Muscle of leg (tissue), 11 donors: ENCODE measurements around the gene TMBIM6. TPM values are rescaled to one million over a fixed set of nuclear protein-coding genes. Genes with fewer than 3 reads are reported as not detected.
"Not testable (repeated sequence)": the region's sequence is repeated elsewhere in the genome, so short reads cannot be mapped to it uniquely, and the experiment has no call there.

ENCODE experiments used
- DNase-seq: peaks from one replicate; pipeline ENCODE4 v3.0.0; 2013
- H3K27ac ChIP-seq: one replicate; pipeline ENCODE4 v1.5.1; 2013; ENCODE audit warnings: mild to moderate bottlenecking, low read length, control low read depth
- H3K27me3 ChIP-seq: one replicate; pipeline ENCODE4 v1.6.1; 2013; ENCODE audit warnings: low read length; ENCODE audit not compliant: control insufficient read depth, insufficient read depth
- H3K36me3 ChIP-seq: one replicate; pipeline ENCODE4 v1.6.1; 2013; ENCODE audit warnings: low read length; ENCODE audit not compliant: control insufficient read depth, insufficient read depth
- H3K4me1 ChIP-seq: one replicate; pipeline ENCODE4 v1.6.1; 2013; ENCODE audit warnings: low read length; ENCODE audit not compliant: control insufficient read depth, insufficient read depth
- H3K4me3 ChIP-seq: one replicate; pipeline ENCODE4 v1.5.1; 2013; ENCODE audit warnings: low read length, control low read depth
- H3K9me3 ChIP-seq: replicated peaks from 2 replicates; pipeline ENCODE4 v1.6.1; 2013; ENCODE audit warnings: low read depth, low read length; ENCODE audit not compliant: control insufficient read depth
- WGBS: methylation state at CpG from one replicate; pipeline ENCODE4 v1.1.5; 2013; ENCODE audit warnings: missing lambda C conversion rate; ENCODE audit not compliant: insufficient coverage; 5-methylcytosine and 5-hydroxymethylcytosine counted together
- polyA plus RNA-seq, 8 donors: library from polyadenylated mRNA; unstranded; fragments of 120-200 nt; gene quantifications; one replicate each; pipeline versions ENCODE4 v1.2.1 to v1.2.3, GENCODE V29; 2013; ENCODE audit warnings: inconsistent platforms in 1 of 8, low replicate concordance in 1 of 8; ENCODE audit not compliant: insufficient read length in 8 of 8, insufficient read depth in 1 of 8
- total RNA-seq: library from RNA; stranded (reverse); fragments of 120-200 nt; gene quantifications from one replicate; pipeline ENCODE4 v1.2.4, GENCODE V29; 2013

TMBIM6 gene
- total and polyA plus RNA-seq, 9 donors, result 211 to 272 (median 243) TPM

DNA sequence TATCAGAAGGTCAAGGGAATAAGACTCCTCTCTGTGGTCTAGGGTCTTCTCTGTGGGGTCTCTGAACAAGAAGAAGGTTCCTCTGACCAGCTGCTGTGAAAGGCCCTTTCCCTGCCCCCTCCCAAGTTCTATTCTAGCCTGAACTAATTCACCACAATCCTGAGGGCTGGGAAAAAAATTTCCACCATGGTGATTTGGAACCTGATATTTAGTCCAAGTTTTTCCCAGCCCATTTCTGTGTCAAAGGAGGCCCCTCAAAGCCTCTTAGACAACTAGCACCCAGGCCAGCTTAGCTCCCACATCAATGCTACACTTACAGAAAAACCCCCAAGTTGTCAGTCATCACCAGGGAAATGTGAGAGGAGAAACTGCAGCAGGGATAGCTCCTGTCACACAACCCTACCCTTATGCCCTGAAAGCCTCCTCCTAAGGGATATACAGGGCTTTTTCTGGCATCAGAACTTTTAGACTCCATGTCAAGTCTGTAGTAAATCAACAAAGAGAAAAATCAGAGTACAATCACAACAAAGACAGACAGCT lies 38.6 kb upstream of the TMBIM6 start:
- Histone ChIP-seq H3K4me1 (peaks cover 49% of the 10 kb centered on the region), H3K27me3 (no peaks in the 10 kb centered on the region), H3K9me3 (no peaks in the 10 kb centered on the region), H3K36me3 (no peaks in the 10 kb centered on the region), H3K27ac (peak overlapping the region; percentile 83), H3K4me3 (no peak overlapping the region)
- DNase-seq, result peak; percentile 54

GRCh38 chr12:49703647-49704137 lies 37.7 kb upstream of the TMBIM6 start:
- WGBS, result no CpG with 5 or more reads among the region's 3 CpGs
- no peaks in the 10 kb centered on the region for H3K9me3 ChIP-seq
- no peak overlapping the region for H3K4me3 ChIP-seq
- peaks cover 46% of the 10 kb centered on the region for H3K4me1 ChIP-seq
- H3K27me3 ChIP-seq, result peaks cover 3% of the 10 kb centered on the region
- H3K36me3 ChIP-seq, result no peaks in the 10 kb centered on the region
- peak; percentile 42 for DNase-seq
- H3K27ac ChIP-seq, result peak overlapping the region; percentile 83

DNA sequence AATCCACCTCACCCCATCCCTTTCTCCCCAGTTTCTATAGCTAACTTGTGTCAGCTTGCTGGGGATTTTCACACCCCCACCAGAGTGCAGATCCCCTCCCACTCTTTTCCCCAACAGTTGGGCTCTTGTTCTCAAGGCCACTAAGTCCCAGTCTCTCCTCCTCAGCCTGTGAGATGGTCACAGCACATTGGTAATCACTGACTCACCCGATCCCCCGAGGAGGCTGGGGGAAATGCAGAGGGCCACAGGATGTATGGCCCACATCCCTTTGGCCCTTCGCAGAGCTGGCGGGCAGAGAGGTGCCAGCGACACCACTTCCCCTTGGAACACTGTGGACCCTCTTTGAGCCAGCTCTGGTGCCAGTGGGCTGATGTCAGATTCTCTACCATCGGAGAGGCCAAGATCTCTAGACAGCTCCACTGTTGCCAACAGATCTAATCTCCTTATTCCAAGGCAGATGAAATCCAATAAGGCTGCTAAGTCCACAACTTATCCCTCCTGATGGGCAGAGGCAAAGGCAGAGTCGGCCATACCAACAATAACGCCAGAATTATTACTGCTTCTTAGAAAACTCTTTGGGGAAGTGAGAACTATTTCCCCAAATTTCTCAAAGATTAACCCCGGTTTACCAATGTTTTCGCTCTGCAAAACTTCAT lies 35.8 kb upstream of the TMBIM6 start:
- peaks cover 3% of the 10 kb centered on the region for H3K27me3 ChIP-seq
- peak overlapping the region; percentile 93 for H3K27ac ChIP-seq
- peak; percentile 54 for DNase-seq
- H3K9me3 ChIP-seq, result no peaks in the 10 kb centered on the region
- H3K36me3 ChIP-seq, result no peaks in the 10 kb centered on the region
- peak overlapping the region; percentile 90 for H3K4me3 ChIP-seq
- peaks cover 39% of the 10 kb centered on the region for H3K4me1 ChIP-seq
- WGBS, result 14% methylated on average over 9 of the region's 10 CpGs

GRCh38 chr12:49706351-49707127 lies 34.8 kb upstream of the TMBIM6 start:
- under 1% methylated on average over 37 of the region's 43 CpGs for WGBS
- Histone ChIP-seq H3K36me3 (no peaks in the 10 kb centered on the region), H3K4me1 (peaks cover 39% of the 10 kb centered on the region), H3K27me3 (peaks cover 3% of the 10 kb centered on the region), H3K4me3 (peak overlapping the region; percentile 90), H3K27ac (peak overlapping the region; percentile 93), H3K9me3 (no peaks in the 10 kb centered on the region)
- peak; percentile 76 for DNase-seq

GRCh38 chr12:49707128-49707811 lies 34.1 kb upstream of the TMBIM6 start, which contains the start of gene FMNL3:
Gene FMNL3, minus strand, starts transcription at chr12:49707405. Its CDS starts 225 bp downstream, at chr12:49707180.
- DNase-seq, result peak; percentile 99
- H3K36me3 ChIP-seq, result no peaks in the 10 kb centered on the region
- H3K9me3 ChIP-seq, result no peaks in the 10 kb centered on the region
- peak within 1 kb of the TSS; percentile 90 for H3K4me3 ChIP-seq
- peaks cover 36% of the 10 kb centered on the region for H3K4me1 ChIP-seq
- H3K27ac ChIP-seq, result peak within 1 kb of the TSS; percentile 93
- H3K27me3 ChIP-seq, result peaks cover 3% of the 10 kb centered on the region
- WGBS, result 0% methylated on average over 84 of the region's 93 CpGs

DNA sequence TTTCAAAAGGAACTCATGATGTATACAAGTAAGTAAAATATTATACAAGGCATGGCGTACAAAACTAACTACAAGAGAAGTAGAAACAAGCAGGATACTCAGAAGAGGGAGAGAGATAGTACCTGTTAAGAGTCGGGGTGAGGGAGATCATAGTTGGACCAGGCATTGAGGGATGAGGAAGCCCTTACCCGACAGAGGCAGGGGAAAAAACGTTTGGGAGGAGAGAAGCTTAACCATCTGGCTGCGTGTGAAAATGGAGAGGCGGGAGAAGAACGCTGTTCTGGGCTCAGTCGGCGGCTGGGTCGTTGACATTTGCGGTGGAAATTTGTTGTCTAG lies 33.6 kb upstream of the TMBIM6 start:
- Histone ChIP-seq H3K9me3 (no peaks in the 10 kb centered on the region), H3K4me1 (peaks cover 32% of the 10 kb centered on the region), H3K36me3 (no peaks in the 10 kb centered on the region), H3K27me3 (peaks cover 3% of the 10 kb centered on the region), H3K27ac (no peak overlapping the region), H3K4me3 (no peak overlapping the region)
- WGBS, result 44% methylated on average over 2 of the region's 11 CpGs
- no peak for DNase-seq

DNA sequence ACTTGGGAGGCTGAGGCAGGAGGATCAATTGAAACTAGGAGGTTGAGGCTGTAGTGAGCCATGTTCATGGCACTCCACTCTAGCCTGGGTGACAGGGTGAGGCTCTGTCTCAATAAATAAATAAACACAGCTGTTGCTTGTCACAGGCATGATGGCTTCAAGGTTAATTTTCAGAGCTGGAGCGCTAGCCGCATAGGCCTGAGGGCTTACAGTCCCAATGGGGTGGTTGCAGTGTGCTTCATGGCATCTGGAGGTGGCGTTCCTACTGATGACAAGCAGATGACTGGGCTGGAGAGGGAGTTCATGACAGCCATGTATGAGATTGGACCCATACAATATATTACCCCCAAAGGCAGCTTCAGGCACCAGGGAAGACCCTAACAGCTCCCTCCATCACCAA lies 32.5 kb upstream of the TMBIM6 start:
- H3K27me3 ChIP-seq, result peaks cover 3% of the 10 kb centered on the region
- H3K9me3 ChIP-seq, result no peaks in the 10 kb centered on the region
- no peak overlapping the region for H3K4me3 ChIP-seq
- no CpG with 5 or more reads among the region's 3 CpGs for WGBS
- DNase-seq, result no peak
- H3K36me3 ChIP-seq, result no peaks in the 10 kb centered on the region
- H3K27ac ChIP-seq, result no peak overlapping the region
- peaks cover 21% of the 10 kb centered on the region for H3K4me1 ChIP-seq

DNA sequence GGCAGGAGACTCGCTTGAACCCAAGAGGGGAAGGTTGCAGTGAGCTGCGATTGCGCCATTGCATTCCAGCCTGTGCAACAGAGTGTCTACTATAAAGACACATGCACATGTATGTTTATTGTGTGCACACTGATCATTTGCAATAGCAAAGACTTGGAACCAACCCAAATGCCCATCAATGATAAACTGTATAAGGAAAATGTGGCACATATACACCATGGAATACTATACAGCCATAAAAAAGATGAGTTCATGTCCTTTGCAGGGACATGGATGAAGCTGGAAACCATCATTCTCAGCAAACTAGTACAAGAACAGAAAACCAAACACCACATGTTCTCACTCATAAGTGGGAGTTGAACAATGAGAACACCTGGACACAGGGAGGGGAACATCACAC lies 27.4 kb upstream of the TMBIM6 start:
- not testable (repeated sequence) for H3K4me1 ChIP-seq, H3K9me3 ChIP-seq, H3K36me3 ChIP-seq, H3K27ac ChIP-seq, H3K4me3 ChIP-seq, H3K27me3 ChIP-seq, DNase-seq
- WGBS, result no CpG with 5 or more reads among the region's 3 CpGs

DNA sequence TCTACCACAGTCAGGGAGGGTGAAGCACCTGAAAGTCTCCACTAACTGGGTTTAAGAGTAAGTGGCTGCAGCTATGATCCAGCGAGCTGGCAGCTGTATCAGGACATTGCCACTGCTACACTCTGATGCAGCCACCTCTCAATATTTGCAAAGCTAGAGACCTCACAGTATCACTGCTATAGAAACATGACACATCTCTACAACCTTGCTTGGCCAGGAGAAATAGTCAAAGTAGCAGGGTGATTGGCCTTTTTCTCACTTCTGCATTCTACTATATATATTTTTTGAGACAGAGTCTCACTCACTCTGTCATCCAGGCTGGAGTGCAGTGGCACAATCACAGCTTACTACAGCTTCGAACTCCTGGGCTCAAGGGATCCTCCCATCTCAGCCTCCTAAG lies 24.8 kb upstream of the TMBIM6 start:
- Histone ChIP-seq H3K27ac (no peak overlapping the region), H3K36me3 (no peaks in the 10 kb centered on the region), H3K4me3 (no peak overlapping the region), H3K27me3 (peaks cover 5% of the 10 kb centered on the region), H3K9me3 (no peaks in the 10 kb centered on the region), H3K4me1 (no peaks in the 10 kb centered on the region)
- DNase-seq, result no peak
- WGBS, result no CpG with 5 or more reads among the region's 2 CpGs

DNA sequence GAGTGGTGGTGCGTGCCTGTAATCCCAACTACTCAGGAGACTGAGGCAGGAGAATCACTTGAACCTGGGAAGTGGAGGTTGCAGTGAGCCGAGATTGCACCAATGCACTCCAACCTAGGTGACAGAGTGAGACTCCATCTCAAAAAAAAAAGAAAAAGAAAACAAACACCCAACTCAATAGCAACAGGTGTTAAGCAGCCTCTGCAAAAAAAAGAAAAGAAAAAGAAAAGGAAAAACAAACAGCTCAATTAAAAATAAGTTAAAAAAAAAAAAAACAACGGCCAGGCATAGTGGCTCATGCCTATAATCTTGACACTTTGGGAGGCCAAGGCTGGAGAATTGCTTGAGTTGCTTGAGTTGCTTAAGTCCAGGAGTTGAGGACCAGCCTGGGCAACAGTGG lies 23.6 kb upstream of the TMBIM6 start:
- not testable (repeated sequence) for H3K27ac ChIP-seq, H3K27me3 ChIP-seq
- WGBS, result no CpG with 5 or more reads among the region's 3 CpGs

More for the DNA sequence above, 23.6 kb upstream of the TMBIM6 start:
- not testable (repeated sequence) for H3K4me3 ChIP-seq, DNase-seq, H3K9me3 ChIP-seq, H3K36me3 ChIP-seq, H3K4me1 ChIP-seq
